ELR (cell line): ENCODE results near the gene ARMH3.

ENCODE experiments used
- DNase-seq: peaks from one replicate; pipeline ENCODE4 v3.0.0-alpha.2; 2015; ENCODE audit warnings: low read depth

The ARMH3 gene

DNA sequence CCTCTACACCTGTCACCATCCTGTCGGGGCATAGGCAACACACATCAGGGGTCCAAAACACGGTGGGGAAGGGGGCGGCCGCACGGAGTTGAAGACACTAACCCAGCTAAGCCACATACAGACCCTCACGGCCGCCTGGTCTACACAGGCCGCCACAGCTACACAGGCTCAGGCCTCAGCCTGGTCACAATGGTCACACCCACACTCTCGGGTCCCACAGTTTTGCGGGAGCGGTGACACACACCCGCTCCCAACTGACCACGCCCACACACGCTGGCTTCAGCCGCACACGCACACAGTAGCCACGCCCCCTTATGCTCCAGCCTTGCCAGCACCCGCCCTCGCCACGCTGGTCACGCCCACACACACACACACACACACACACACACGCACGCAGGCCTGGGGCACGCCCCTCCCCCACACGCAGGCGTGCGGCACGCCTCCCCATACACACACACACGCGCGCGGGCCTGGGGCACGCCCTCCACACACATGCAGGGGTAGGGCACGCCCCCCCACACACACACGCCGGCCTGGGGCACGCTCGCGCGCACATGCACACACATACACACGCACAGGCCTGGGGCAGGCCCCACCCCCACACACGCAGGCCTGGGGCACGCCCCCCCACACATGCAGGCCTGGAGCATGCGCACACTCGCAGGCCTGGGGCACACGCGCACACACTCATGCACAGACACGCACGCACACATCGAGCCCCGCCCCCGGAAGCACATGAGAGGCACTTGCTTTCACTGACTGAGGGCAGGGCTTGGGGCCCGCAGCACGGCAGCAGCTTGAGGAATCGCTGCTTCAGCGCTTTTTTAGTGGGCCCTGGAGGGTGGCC is 225.4 kb downstream of the ARMH3 start:
- peak; percentile 93 for DNase-seq

DNA sequence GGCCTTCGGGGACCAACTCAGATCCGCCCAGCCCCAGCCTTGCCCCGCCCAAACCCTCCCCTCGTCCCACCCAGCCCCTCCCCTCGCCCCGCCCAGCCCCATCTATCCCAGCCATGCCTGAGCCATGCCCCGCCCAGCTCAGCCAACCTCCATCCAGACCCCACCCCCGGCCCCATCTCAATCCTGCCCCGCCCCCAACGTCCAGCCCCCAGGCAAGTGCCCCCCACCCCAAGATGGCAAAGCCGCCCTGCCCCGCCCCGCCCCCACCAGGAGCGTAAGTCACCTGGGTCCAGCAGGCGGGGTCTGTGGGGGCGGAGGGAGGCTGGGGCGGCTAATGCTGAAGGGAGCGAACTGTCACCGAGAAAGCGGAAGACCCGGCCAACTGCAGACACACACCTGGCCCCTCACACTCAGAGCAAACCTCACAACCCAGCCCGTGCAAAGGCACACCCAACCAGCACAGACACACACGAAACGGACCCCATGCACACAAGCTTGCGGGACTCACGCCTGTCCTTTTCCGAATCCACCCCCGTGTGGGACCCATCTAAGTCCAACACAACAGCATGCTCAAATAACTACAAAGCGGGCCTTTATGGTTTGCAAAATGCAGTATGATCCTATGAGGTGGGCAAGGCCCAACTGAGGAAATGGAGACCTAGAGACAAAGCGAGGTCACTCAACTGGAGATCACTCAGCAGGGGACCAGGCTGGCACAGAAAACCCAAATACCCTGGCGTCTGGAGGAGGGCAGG is 226.2 kb downstream of the ARMH3 start:
- DNase-seq: no peak

DNA sequence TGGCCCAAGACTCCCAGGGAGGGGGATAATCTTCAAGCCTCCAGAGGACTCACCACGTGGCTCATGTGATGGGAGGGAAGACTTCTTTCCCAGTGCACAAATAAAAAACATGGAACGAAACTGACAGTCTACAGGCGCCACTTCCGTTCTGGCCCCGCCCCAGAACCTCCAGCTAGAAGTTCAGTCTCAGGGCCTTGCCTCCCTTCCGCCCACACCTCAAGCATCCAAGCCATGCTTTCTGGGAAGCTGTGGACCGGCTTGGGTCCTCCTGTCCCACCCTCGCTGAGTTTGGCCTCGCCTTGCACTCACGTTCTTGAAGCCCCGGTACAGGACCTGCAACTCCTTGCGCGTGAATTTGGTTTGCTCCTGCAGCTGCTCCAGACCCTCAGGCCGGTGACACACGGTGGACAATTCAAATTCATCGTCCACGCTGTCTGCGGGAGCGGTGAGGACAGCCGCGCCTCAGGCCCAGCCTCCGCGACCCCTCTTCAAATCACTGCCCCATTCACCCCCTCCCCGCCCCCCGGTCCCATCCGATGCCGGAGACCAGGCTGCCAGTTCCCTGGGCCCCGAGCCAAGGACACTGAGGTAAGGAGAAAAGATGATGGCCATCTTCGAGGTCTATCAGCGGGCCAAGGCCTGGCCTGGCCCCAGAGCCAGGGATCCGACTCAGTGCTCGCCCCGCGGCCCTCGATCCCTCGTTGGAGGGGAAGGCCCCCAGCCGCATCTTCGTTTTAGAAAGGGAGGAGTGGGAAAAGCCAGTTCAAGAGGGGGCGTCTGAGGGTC is 227.0 kb downstream of the ARMH3 start:
- DNase-seq: no peak

DNA sequence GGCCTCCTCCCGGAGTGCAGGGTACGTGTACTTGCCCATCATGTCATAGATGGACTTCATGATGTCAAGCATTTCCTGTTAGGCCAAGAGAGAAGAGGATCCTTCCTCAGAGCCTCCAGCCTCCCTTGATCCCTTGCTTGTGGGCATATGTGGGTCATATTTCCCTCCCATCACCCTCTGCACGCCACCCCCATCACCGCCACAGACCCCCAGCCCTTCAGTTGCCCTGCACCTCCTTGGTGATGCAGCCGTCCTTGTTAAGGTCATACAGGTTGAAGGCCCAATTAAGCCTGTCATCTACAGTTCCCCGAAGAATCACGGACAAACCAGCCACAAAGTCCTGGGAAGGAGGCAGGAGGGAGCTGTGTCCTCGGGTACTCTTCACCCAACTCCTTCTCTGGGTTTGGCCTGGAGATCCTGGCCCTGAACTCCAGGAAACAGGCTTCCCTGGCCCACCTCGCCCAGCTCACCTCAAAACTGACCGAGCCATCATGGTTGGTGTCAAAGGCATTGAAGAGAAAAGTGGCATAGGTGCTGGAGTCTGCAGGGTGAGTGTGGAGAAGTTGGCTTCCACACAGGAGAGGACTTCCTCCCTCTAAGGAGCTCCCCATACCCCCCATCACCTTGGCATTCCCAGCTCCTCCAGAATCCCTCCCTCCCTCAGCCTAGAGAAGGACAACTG is 227.9 kb downstream of the ARMH3 start:
- no peak for DNase-seq

DNA sequence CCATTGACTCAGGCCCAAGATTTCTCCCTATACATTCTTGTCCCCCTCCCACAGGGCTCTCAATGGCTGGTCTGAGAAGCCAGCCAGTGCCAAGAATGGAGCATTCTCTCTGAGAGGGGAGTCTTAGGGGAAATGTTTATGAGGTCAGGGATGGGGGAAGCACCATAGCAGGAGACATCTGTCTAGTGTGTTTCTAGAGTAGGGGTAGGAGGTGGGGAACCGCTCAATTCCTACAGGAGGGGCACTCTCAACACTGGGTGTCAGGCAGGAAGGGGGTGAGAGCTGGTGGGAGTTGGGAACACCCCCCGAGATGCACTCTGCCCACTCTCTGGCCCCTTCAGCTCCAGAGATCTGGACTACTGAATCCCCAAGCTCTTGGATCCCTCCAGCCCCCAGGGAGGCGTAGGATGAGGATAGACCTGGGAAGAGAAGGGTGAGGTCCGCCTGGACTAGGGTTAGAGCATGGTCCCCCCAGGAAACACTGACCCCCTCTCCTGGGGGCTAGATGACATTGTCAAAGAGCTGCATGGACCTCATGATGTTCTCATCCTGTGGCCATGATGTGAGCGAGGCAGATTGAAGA is 229.0 kb downstream of the ARMH3 start:
- DNase-seq: no peak

DNA sequence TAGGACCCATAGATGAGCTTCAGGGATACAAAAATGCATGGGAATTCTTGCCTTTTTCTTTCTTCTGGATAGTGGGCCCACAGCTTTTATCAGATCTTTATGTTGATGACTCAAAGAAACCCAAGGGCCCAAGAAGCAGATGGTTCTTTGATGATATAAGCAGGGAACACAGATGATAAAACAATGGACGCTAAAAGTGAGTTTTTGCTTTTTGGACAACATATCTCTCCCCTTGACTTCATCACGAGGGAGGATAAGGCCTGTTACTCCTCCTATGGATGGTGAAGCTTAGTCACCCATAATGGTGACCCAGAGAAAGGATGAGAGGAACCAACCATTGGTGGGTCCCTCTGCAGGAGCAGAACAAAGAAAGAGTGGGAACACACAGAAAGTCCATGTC is 231.2 kb downstream of the ARMH3 start:
- no peak for DNase-seq

DNA sequence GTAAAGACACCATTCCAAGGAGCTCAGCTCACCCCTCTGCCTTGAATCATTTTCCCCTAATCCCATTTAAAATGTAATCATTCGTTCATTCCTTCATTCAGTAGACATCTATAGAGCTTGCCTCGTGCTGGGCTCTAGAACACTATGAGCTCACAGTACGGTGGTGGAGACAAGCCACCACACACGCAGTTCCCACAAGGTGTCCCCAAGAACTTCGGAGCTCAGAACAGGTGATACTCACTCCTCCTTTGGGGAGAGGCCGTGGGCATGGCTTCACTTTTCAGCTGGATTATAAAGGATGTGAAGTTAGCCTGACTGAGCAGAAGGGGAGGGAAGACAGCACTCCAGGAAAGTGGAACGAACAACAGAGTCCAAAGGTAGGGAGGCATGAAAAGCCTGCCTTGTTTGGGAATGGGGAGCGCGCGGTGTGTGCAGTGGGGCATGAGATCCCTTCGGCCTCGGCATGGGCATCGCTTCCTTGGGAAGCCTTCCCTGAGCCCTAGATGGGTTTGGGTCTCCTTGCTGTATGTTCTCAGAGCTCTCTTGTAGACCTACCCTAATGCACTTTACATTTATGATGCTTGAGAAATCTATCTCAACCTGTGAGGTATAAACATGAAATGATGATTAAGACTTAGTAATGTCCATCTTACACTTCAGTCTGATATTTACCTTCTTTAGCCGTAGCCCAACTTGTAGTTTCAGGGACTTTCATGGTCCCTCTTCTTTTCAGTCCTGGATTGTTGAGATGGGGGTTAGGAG is 236.9 kb downstream of the ARMH3 start:
- DNase-seq: peak; percentile 42

DNA sequence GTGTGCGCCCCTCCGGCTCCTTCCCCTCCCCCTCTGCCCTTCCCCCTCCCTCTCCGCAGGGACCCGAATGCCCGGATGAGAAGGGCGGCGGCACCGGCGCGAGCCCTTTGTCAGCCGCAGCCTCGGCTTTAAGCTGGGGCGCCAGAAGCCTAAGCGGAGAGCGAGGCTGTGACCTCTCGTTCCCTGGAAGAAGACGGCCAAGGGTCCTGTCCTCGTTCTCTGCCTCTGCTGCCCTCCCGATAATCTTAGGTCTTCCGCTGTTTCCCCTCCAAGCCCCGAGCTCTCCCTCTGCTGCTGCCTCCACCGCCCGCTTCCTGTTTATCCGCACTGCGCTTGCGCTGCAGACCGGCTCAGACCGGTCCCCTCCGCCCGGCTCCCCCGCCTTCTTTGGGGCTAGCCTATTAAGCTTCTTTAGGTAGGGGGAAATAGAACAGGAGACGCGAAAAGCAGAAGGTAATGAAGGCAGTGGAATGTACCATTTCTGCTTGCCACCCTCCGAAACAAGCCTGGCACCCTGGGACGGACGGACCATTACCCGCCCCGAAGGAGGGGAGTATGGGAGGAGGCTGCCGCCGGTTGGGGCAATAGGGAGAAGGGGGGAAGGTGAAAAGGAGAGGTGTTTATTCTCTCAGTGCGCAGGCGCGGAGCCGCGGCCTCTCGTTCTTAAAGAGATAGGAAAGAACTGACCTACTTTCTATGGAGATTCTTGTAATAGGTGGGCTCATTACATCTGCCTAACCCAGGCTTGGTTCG is 237.7 kb downstream of the ARMH3 start, which contains the start of gene OGA:
OGA (minus strand) TSS at position 326 of the 753 bp plus-strand sequence. CDS start 422 bp downstream, outside the sequence.
- DNase-seq: peak; percentile 100

DNA sequence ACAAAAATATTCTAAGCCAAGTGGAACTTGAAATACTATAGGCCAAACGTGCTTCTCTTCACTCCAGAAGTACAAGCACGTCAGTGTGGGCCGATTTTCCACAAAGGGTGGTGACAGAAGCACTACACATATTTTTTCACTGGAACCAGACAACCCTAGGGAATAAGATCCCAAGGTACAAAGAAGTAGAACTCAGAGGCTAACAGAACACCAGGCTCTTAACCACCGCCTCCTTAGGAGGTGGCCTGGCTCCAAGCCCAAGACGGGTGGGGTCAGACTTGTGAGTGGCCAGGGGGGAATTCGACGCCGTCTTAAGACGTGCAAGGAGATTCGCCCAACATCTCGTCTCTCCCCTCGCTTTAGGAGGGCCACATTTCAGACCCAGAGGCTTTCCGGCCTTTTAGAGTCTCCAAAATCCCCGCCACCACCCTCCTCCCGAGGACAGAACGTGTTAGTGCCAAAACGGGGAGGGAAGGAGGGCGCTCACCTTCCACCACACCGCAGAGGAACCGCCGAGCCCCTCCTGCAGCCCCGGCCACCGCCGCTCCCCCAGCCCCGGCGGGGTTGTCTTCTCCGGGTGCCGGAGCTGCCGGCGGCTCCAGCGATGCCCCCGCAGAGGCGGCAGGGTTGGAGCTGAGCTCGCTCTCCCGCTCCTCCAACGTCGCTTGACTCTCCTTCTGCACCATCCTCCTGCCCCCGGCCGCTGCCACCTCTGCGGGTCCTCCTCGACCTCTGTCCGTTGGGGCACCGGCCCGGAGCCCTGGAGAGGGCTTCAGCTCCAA is 238.4 kb downstream of the ARMH3 start:
- peak; percentile 96 for DNase-seq

DNA sequence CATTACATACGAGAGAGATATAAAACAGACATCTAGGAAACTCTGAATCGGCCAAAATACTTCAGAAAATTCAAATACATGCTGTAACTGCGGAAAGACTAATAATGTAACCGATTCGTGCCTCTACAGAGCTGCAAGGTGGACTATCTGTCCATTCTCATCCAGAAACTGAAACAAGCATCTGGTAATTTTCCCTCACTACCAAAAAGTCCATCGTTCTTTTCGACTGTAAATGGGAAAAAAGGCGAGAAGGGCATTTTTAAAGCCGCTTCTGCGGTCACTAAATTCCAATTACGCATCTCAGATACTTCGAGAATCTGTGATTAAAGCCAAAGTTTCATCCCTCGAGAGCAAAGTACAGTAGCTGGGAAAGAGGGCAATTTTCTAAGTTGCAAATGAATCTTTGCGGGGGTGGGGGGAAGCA is 239.0 kb downstream of the ARMH3 start:
- no peak for DNase-seq

DNA sequence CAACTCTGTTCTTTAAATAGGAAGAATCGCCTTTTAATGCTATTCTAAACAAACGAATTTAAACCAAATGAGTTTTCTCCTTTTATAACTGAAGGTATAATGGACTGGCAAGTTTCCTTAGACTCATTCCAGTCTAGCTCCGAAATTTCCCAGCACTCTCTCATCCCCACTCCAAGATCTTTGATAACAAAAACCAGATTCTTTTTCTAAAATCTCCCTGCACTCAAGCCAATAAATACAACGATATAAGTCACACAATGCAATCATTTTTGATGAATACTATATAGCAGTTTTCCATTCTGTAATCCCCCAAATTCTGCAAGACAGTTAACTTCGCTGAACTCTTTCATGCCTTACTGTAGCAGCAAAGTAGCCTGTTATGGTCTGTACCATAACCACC is 239.6 kb downstream of the ARMH3 start:
- DNase-seq: peak; percentile 15

DNA sequence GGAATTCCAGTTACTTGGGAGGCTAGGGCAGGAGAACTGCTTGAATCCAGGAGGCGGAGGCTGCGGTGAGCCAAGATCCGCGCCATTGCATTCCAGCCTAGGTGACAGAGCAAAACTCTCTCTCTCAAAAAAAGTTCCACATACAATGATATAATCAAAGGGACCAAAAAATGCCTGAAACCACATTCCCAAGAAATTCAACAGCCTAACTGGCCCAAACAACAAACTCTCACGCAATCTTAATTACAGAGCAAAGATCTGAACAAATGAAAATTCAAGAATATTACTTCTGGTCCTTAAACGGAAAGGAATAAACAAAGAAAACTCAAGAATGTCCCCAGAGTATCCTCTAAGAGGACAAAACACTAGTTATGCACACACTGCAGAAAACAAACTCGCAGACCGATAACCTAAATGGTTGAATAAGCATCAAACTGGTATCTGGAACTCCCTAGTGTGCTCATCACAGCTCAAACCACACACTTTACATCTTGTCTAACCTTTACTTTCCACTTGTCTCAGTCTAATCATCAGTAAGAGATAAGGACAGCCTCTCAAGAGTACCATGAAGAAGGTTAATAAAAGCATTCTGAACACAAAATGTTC is 241.4 kb downstream of the ARMH3 start:
- DNase-seq: no peak

DNA sequence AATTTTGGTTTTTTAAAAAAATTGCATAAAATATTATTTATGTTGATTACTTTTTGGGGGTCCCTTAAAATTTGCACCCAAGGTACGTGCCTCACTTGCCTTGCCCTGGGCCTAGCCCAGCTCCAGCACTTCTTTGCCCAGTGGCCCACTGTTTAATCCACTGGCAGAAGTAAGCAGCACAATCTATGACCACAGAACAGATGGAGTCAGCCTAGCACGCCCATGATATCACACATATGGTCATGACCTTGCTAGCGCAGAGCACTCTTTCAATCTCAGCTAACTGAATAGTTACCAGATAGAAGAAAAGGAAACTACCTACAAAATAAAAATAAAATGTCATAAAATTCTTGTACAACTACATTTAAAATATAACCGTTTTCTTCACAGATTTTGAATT is 243.4 kb downstream of the ARMH3 start:
- no peak for DNase-seq

DNA sequence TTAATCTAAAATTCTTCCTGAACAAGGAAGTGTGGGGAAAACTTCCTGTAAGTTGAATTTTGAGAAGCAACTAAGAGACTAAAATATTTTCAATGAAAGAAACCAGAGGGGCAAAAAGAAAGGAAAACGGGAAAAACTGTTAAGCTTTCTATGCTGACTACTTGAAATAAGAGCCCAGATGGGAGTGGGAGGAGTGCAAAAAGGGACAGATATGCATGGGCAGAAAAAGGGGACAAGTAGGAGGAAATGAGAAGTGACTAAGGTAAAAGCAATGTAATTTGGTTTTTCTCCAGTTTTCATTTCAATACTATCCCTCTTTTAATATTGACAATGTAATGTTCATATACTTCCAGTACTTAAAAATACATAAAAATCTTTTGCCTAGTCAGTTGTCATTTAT is 248.8 kb downstream of the ARMH3 start:
- DNase-seq: no peak

DNA sequence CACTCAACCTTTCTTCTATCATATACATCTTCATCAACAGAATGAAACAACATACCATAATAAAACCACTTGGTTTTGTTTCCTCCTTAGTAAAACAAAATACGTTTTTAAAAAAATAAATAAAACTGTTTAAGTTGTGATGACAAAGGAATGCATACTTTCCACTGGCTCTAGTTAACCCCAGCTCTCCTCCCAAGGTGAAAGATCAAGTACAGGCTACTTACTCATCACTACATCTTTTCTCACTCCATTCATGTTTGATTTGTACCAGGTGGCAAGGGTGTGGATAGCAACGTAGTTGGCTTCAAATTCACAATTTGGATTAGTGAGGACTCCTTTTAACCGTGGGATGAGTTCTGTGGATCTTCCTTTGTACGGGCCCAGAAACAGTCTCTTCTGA is 252.5 kb downstream of the ARMH3 start:
- peak; percentile 30 for DNase-seq

DNA sequence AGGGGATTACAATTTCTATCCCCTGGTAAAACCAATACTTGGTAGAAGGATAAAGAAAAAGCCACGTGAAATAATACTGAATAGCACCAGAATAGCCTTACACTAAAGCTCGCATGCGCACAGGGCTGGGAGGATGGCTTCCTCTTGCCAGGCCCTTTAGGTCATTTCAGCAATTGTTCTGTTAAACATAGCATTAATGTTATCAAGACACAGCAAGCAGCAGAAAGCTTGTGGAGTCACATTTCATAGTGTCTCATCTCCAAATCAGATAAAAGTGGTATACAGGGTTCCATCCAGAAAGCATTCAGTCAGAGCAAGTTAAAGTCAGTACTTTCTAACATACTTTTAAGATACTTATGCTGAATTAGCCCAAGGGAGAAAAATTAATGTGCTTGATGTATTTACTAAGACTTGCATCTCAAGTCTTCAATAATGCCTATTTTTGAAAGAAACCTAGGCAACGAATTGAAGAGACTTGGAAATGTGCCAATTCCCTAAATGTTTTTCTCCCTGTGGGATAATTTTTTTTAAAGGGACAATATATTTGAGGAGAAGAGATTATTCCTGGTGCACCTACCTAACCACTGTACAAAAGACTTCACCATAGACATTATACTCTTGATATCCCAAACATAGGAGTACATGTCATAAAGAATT is 258.4 kb downstream of the ARMH3 start:
- no peak for DNase-seq
